Measurements from ENCODE around the gene SPACA7. TPM values are rescaled to one million over a fixed set of nuclear protein-coding genes. Genes with fewer than 3 reads are reported as not detected.

SPACA7 gene
- total RNA-seq, result not detected in 2 replicates

GRCh38 chr13:112376050-112376681 is at the start of gene SPACA7:
TSS of gene SPACA7 (plus strand) at chr13:112376355. CDS start at chr13:112376386, 31 bp downstream.

Other genes with a start within 250 kb of the SPACA7 start
- gene TUBGCP3, start 211.8 kb downstream of the SPACA7 start, total RNA-seq, result 13.8 and 24.1 TPM in 2 replicates

Data from hair follicular keratinocyte (primary cell).